ENCODE measurements around the gene TCERG1L. TPM values are rescaled to one million over a fixed set of nuclear protein-coding genes. Genes with fewer than 3 reads are reported as not detected.

TCERG1L gene
- total RNA-seq, 1 experiment from 2014 or later = 1.5 TPM

- TF ChIP-seq SMAD3 (CRISPR knock-in tag; IDR thresholded peaks at IDR 0.05; ENCODE audit: borderline replicate concordance) (no peak), MAX (CRISPR knock-in tag; IDR thresholded peaks at IDR 0.05) (no peak), SOX15 (CRISPR knock-in tag; IDR thresholded peaks at IDR 0.05) (no peak), NR3C1 (CRISPR knock-in tag; conservative IDR thresholded peaks at IDR 0.05; ENCODE audit: low read depth) (no peak), NFYB (CRISPR knock-in tag; conservative IDR thresholded peaks at IDR 0.05; ENCODE audit: low read depth) (no peak), GRHL2 (CRISPR knock-in tag; IDR thresholded peaks at IDR 0.05; ENCODE audit: insufficient replicate concordance, severe bottlenecking) (no peak), ZNF263 (CRISPR knock-in tag; IDR thresholded peaks at IDR 0.05; ENCODE audit: low read depth) (no peak), ZBTB43 (CRISPR knock-in tag; IDR thresholded peaks at IDR 0.05) (no peak), ATF1 (CRISPR knock-in tag; IDR thresholded peaks at IDR 0.05) (no peak), ZNF138 (CRISPR knock-in tag; conservative IDR thresholded peaks at IDR 0.05) (no peak), ATF6 (CRISPR knock-in tag; IDR thresholded peaks at IDR 0.05) (no peak), ZNF512 (CRISPR knock-in tag; IDR thresholded peaks at IDR 0.05; ENCODE audit: borderline replicate concordance) (no peak), CTCF (IDR thresholded peaks at IDR 0.05) (no peak), MYBL2 (CRISPR knock-in tag; IDR thresholded peaks at IDR 0.05) (no peak), CBFB (CRISPR knock-in tag; IDR thresholded peaks at IDR 0.05; ENCODE audit: low read depth) (no peak), GABPB1 (CRISPR knock-in tag; IDR thresholded peaks at IDR 0.05) (no peak), ZBTB21 (CRISPR knock-in tag; IDR thresholded peaks at IDR 0.05; ENCODE audit: borderline replicate concordance) (no peak), ZMAT4 (CRISPR knock-in tag; IDR thresholded peaks at IDR 0.05) (no peak), ZNF671 (CRISPR knock-in tag; IDR thresholded peaks at IDR 0.05) (no peak), OVOL2 (CRISPR knock-in tag; IDR thresholded peaks at IDR 0.05; ENCODE audit: borderline replicate concordance) (no peak)
- H3K36me3 Mint-ChIP-seq = peaks cover 65% of the 10 kb centered on the region
- no peak for ATAC-seq
- peaks cover 4% of the 10 kb centered on the region; the same call in 1 of the 2 replicates for H3K4me1 Mint-ChIP-seq
- H3K9me3 Mint-ChIP-seq = peaks cover 38% of the 10 kb centered on the region
- ChIA-PET CTCF (no interaction called here), POLR2A (no interaction called here)
- no peak for DNase-seq (ENCODE audit: low spot score)
- H3K27ac Mint-ChIP-seq = no peak overlapping the region
- no peak overlapping the region for H3K4me3 Mint-ChIP-seq
- H3K27me3 Mint-ChIP-seq (ENCODE audit: low read depth) = peaks cover 10% of the 10 kb centered on the region
Observed at GRCh38 chr10:131140606-131141005, 170.9 kb downstream of the TCERG1L start.

GRCh38 chr10:131137223-131137622 is 174.3 kb downstream of the TCERG1L start:
- H3K36me3 Mint-ChIP-seq = peaks cover 65% of the 10 kb centered on the region
- no peak overlapping the region for H3K27ac Mint-ChIP-seq
- H3K4me3 Mint-ChIP-seq = no peak overlapping the region
- POLR2A ChIA-PET = no interaction called here
- H3K27me3 Mint-ChIP-seq (ENCODE audit: low read depth) = peaks cover 12% of the 10 kb centered on the region
- H3K9me3 Mint-ChIP-seq = peaks cover 46% of the 10 kb centered on the region
- CTCF ChIA-PET = no interaction called here
- no peaks in the 10 kb centered on the region; the same call in 1 of the 2 replicates for H3K4me1 Mint-ChIP-seq
- ATAC-seq (no peak), DNase-seq (ENCODE audit: low spot score) (no peak)
- no peak for TF ChIP-seq ZNF425 (CRISPR knock-in tag; conservative IDR thresholded peaks at IDR 0.05)
- TF ChIP-seq ZNF671 (CRISPR knock-in tag; IDR thresholded peaks at IDR 0.05) = no peak
- no peak for TF ChIP-seq GRHL2 (CRISPR knock-in tag; IDR thresholded peaks at IDR 0.05; ENCODE audit: insufficient replicate concordance, severe bottlenecking)
- no peak for TF ChIP-seq FOXP1 (CRISPR knock-in tag; IDR thresholded peaks at IDR 0.05; ENCODE audit: borderline replicate concordance)

Data from WTC11 (cell line).